Measurements from ENCODE around the gene APBA1.

The APBA1 gene

DNA sequence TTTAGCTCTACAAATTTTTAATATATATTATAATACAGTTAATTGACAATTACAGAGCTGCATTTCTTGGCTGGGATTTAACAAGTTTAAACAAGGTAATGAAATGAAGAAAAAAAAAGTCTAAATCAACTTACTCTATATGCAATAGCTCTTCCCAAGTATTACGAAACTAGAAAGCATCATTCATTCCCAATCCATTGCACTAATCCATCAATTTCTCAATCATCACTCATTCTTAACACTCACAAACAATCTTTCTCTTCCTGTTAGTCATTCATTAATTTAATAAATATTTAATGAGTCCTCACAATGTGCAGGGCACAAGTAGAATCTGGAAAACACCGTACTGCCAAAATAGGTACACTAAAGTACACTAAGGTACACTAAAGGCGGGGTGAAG lies 42.9 kb upstream of the APBA1 start:
- intact Hi-C loops (cut with DNase I; ENCODE audit: low total_unique reads), result no loop called here
- no peak overlapping the region for H3K27ac ChIP-seq
- DNase-seq, result no peak
- H3K4me3 ChIP-seq, result no peak overlapping the region
- no peaks in the 10 kb centered on the region for H3K4me1 ChIP-seq
- TF ChIP-seq, protein P1, sequence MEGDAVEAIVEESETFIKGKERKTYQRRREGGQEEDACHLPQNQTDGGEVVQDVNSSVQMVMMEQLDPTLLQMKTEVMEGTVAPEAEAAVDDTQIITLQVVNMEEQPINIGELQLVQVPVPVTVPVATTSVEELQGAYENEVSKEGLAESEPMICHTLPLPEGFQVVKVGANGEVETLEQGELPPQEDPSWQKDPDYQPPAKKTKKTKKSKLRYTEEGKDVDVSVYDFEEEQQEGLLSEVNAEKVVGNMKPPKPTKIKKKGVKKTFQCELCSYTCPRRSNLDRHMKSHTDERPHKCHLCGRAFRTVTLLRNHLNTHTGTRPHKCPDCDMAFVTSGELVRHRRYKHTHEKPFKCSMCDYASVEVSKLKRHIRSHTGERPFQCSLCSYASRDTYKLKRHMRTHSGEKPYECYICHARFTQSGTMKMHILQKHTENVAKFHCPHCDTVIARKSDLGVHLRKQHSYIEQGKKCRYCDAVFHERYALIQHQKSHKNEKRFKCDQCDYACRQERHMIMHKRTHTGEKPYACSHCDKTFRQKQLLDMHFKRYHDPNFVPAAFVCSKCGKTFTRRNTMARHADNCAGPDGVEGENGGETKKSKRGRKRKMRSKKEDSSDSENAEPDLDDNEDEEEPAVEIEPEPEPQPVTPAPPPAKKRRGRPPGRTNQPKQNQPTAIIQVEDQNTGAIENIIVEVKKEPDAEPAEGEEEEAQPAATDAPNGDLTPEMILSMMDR (IDR thresholded peaks at IDR 0.05), result no peak
- H3K9me3 ChIP-seq, result no peaks in the 10 kb centered on the region
- H3K27me3 ChIP-seq, result no peaks in the 10 kb centered on the region
- H3K36me3 ChIP-seq, result peaks cover 15 to 42% (median 29%) of the 10 kb centered on the region in 3 donors

DNA sequence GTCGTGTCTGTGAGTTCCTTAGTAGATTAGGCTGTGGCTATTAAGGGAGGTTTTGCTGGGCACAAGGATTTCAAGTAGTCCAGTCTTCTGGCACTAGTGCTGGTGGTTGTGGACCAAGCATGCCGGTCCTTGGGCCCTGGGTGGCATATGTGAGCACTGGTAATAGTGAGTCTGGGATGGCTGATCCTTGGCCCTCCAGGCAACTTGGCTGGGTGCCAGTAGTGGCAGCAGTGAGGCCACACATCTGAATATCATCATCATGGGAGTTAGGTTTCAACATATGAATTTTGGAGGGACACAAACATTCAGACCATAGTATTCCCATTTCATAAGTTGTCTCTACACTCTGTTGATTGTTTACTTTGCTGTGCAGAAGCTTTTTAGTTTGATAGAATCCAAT lies 25.3 kb upstream of the APBA1 start:
- no peak for DNase-seq
- Histone ChIP-seq H3K4me3 (no peak overlapping the region), H3K4me1 (no peaks in the 10 kb centered on the region), H3K9me3 (peaks cover 0 to 31% (median 31%) of the 10 kb centered on the region in 3 donors), H3K36me3 (no peaks in the 10 kb centered on the region), H3K27me3 (no peaks in the 10 kb centered on the region), H3K27ac (no peak overlapping the region)
- TF ChIP-seq, protein P1 (IDR thresholded peaks at IDR 0.05), result no peak
- intact Hi-C loops (cut with DNase I; ENCODE audit: low total_unique reads), result no loop called here

DNA sequence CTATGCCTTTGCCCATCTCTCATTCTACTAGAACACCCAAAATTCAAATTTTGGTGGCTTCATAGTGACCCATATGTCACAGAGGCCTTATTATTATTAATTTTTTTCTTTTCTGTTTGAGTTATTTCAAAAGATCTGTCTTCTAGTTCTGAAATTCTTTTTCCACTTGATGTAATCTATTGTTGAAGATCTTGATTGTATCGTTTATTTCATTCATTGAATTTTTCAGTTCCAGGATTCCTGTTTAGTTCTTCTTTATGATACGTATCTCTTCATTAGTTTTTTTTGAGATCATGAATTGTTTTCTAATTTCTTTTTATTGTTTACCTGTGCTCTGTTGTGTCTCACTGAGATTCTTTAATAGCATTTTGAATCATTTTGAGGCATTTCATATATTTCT lies 24.6 kb upstream of the APBA1 start:
- TF ChIP-seq, protein P1 (IDR thresholded peaks at IDR 0.05), result no peak
- H3K9me3 ChIP-seq, result peaks cover 0 to 28% (median 25%) of the 10 kb centered on the region in 3 donors
- no peaks in the 10 kb centered on the region for H3K4me1 ChIP-seq
- no peak overlapping the region for H3K27ac ChIP-seq
- H3K27me3 ChIP-seq, result no peaks in the 10 kb centered on the region
- H3K36me3 ChIP-seq, result no peaks in the 10 kb centered on the region
- DNase-seq, result no peak
- intact Hi-C loops (cut with DNase I; ENCODE audit: low total_unique reads), result no loop called here
- H3K4me3 ChIP-seq, result no peak overlapping the region

- Histone ChIP-seq H3K9me3 (no peaks in the 10 kb centered on the region), H3K36me3 (no peaks in the 10 kb centered on the region), H3K27ac (no peak overlapping the region), H3K4me1 (no peaks in the 10 kb centered on the region), H3K4me3 (no peak overlapping the region), H3K27me3 (no peaks in the 10 kb centered on the region)
- DNase-seq, result no peak
- TF ChIP-seq, protein P1 (IDR thresholded peaks at IDR 0.05), result no peak
- intact Hi-C loops (cut with DNase I; ENCODE audit: low total_unique reads), result no loop called here
Measured at GRCh38 chr9:69689991-69690538, 17.9 kb upstream of the APBA1 start.

GRCh38 chr9:69683927-69684326 lies 11.8 kb upstream of the APBA1 start:
- Histone ChIP-seq H3K27me3 (no peaks in the 10 kb centered on the region), H3K4me3 (no peak overlapping the region), H3K27ac (no peak overlapping the region), H3K36me3 (no peaks in the 10 kb centered on the region), H3K9me3 (no peaks in the 10 kb centered on the region), H3K4me1 (no peaks in the 10 kb centered on the region)
- TF ChIP-seq, protein P1 (IDR thresholded peaks at IDR 0.05), result no peak
- intact Hi-C loops (cut with DNase I; ENCODE audit: low total_unique reads), result no loop called here
- no peak for DNase-seq

Data from tibial artery (tissue), 4 donors.